HCT116 (cell line): ENCODE measurements around the gene TBC1D2.

Experiments used
- CTCF ChIP-seq, 3 experiments: fragments of 200-600 bp in 1 of 3; sonication (generic) in 1 of 3; IDR thresholded peaks in 2 of 3; conservative IDR thresholded peaks in 1 of 3; 2 replicates each; pipeline ENCODE4 v1.5.1; 2012 to 2017; ENCODE audit warnings: low read depth in 2 of 3, low read length in 2 of 3, antibody characterized with exemption in 1 of 3, borderline replicate concordance in 1 of 3, control low read depth in 1 of 3, mild to moderate bottlenecking in 1 of 3, mixed read lengths in 1 of 3, mixed run types in 1 of 3, moderate library complexity in 1 of 3; ENCODE audit not compliant: insufficient read depth in 1 of 3
- EZH2 ChIP-seq: fragments of 200-600 bp; sonication (generic); IDR thresholded peaks from 2 replicates; pipeline ENCODE4 v1.6.1; 2017; ENCODE audit warnings: antibody characterized with exemption, mixed run types
- EZH2phosphoT487 ChIP-seq: fragments of 200-600 bp; IDR thresholded peaks from 2 replicates; pipeline ENCODE4 v1.6.1; 2018; ENCODE audit warnings: antibody characterized with exemption, borderline replicate concordance
- POLR2A ChIP-seq: IDR thresholded peaks from 2 replicates; pipeline ENCODE4 v1.7.0; 2011; ENCODE audit warnings: borderline replicate concordance; ENCODE audit not compliant: insufficient read depth, insufficient read length; ENCODE audit errors: extremely low read depth
- POLR2AphosphoS5 ChIP-seq: IDR thresholded peaks from 2 replicates; pipeline ENCODE4 v1.6.1; 2011; ENCODE audit warnings: mild to moderate bottlenecking, low read depth, low read length, moderate library complexity
- REST ChIP-seq: IDR thresholded peaks from 2 replicates; pipeline ENCODE4 v1.6.1; 2012; ENCODE audit warnings: low read depth
- SIN3A ChIP-seq: IDR thresholded peaks from 2 replicates; pipeline ENCODE4 v1.6.1; 2012; ENCODE audit warnings: low read depth
- SP1 ChIP-seq: IDR thresholded peaks from 2 replicates; pipeline ENCODE4 v1.6.1; 2012; ENCODE audit warnings: low read depth
- TCF7L2 ChIP-seq: IDR thresholded peaks from 2 replicates; pipeline ENCODE4 v1.7.0; 2011; ENCODE audit warnings: borderline replicate concordance, inconsistent platforms; ENCODE audit not compliant: insufficient read depth, insufficient read length; ENCODE audit errors: extremely low read depth
- ZBTB33 ChIP-seq: IDR thresholded peaks from 2 replicates; pipeline ENCODE4 v1.6.1; 2011; ENCODE audit warnings: mild to moderate bottlenecking, low read length, moderate library complexity; ENCODE audit not compliant: insufficient replicate concordance; ENCODE audit errors: extremely low read depth
- ZFX ChIP-seq: fragments of 450-650 bp; IDR thresholded peaks from 2 replicates; pipeline ENCODE4 v1.6.1; 2017

- TF ChIP-seq SIN3A = no peak
- TF ChIP-seq REST = no peak
- no peak for TF ChIP-seq POLR2AphosphoS5
- no peak for TF ChIP-seq CTCF (IDR thresholded peaks at IDR 0.05 in 2 of 3, conservative IDR thresholded peaks at IDR 0.05 in 1 of 3; ENCODE audit: borderline replicate concordance in 1 of 3, insufficient read depth in 1 of 3, low read depth in 2 of 3, low read length in 2 of 3)
- no peak for TF ChIP-seq POLR2A
- no peak for TF ChIP-seq EZH2
- no peak for TF ChIP-seq ZBTB33
- TF ChIP-seq TCF7L2 = no peak
- no peak for TF ChIP-seq ZFX
- no peak for TF ChIP-seq SP1
- no peak for TF ChIP-seq EZH2phosphoT487
Measured at GRCh38 chr9:98172604-98173003, 82.8 kb downstream of the TBC1D2 start.
